T-helper 17 cell (primary cell): Measurements from ENCODE around the gene ALG1. TPM values are rescaled to one million over a fixed set of nuclear protein-coding genes. Genes with fewer than 3 reads are reported as not detected.
"Not testable (repeated sequence)": the region's sequence is repeated elsewhere in the genome, so short reads cannot be mapped to it uniquely, and the experiment has no call there.

ENCODE experiments used
- ATAC-seq: fragments of 150-1000 bp; cut with Tn5 transposase; 2 replicates; pipeline ENCODE4 v1.10.0; 2021; ENCODE audit warnings: mild to moderate bottlenecking, moderate library complexity
- DNase-seq, 3 donors: peaks; one replicate each; pipeline versions ENCODE4 v3.0.0 to v3.0.0-alpha.2; 2020 to 2021
- H3K9me3 ChIP-seq: one replicate; pipeline ENCODE4 v1.7.0; 2013; ENCODE audit warnings: low read length, mild to moderate bottlenecking; ENCODE audit not compliant: control insufficient read depth, poor library complexity, severe bottlenecking
- H3K27ac Mint-ChIP-seq: one replicate; pipeline ENCODE4 v1.8.0; 2022; ENCODE audit warnings: mild to moderate bottlenecking, moderate library complexity, mixed read lengths
- H3K27me3 Mint-ChIP-seq: one replicate; pipeline ENCODE4 v1.8.0; 2022; ENCODE audit warnings: mixed read lengths
- H3K36me3 Mint-ChIP-seq: one replicate; pipeline ENCODE4 v1.8.0; 2022; ENCODE audit warnings: low read depth, mixed read lengths
- H3K4me1 Mint-ChIP-seq: one replicate; pipeline ENCODE4 v1.8.0; 2022; ENCODE audit warnings: mild to moderate bottlenecking, mixed read lengths
- H3K4me3 Mint-ChIP-seq: one replicate; pipeline ENCODE4 v1.8.0; 2022; ENCODE audit warnings: mild to moderate bottlenecking, moderate library complexity, mixed read lengths
- total RNA-seq, 4 donors: library from RNA in 2 of 4; stranded (reverse) in 2 of 4; gene quantifications; one replicate each; pipeline ENCODE4 v1.2.3 and lab custom pipeline; 2022 to 2026

ALG1 gene
- total RNA-seq, 2 donors from 2014 or later: 10.0 to 10.3 TPM

DNA sequence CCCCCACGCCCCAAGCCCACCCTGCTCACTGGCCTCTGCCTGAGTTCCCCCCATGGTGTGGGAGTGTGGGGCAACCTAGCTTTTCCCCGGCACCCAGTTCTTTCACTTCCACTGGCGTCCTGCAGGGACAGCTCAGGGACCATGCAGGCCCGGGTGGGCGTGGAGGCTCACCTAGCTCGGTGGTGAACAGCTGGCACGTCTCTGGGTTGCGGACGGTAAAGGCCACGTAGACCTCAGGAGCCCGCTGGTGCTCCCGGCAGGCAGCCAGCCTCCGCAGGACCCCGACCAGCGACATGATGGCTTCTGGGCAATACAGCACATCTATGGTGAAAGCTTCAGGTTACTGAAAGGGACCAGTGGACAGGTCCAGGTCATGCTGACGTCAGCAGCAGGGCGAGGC lies 17.3 kb downstream of the ALG1 start:
- not testable (repeated sequence) for H3K27me3 Mint-ChIP-seq, DNase-seq, H3K36me3 Mint-ChIP-seq, ATAC-seq, H3K4me3 Mint-ChIP-seq, H3K27ac Mint-ChIP-seq, H3K4me1 Mint-ChIP-seq, H3K9me3 ChIP-seq

DNA sequence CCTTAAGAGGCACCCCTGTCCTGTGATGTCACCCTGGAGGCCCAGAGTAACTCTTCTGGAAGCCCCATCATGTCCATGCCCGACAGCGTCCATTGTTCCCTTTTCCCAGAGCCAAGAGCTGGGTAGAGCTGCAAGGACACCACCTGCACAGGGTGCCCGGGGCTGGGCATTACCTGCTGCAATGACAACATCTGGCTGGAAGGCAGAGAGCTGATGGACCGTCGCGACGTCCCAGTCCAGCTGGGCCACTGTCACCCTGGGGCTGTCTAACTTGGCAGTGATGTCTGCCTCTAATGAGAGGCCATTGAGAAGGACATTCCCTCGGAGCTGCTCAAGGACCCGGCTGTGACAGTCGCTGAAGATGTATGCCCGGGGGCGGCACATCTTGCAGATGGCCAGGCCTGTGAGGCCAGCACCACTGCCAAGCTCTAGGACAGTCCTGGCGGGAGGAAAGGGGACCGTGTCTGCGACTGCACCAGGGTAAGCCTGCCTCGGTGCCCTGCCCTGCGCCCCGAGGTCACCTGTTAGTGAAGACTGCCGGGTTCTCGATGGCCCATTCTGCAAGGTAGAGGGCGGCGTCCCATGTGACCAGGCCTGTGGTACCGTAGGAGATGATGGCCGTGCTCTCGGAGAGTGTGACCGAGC lies 18.4 kb downstream of the ALG1 start:
- H3K27me3 Mint-ChIP-seq, H3K4me1 Mint-ChIP-seq, ATAC-seq, H3K36me3 Mint-ChIP-seq, H3K4me3 Mint-ChIP-seq, DNase-seq, H3K27ac Mint-ChIP-seq, H3K9me3 ChIP-seq: not testable (repeated sequence)

DNA sequence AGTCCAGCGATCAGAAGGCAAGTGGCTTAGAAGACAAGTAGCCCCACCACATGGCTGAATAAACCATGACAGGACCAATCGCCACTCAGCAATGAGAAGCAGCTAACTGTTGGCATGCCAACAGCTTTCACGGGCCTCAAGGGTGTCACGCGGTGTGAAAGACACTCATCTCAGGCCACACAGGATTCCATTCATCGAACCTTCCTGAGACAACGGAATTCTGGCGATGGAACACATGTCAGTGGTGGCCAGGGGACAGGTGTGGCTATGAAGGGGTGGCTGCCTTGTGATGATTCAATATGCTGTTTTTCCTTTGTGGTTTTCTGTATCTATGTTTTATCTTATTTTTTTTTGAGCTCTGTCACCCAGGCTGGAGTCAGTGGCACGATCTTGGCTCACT lies 18.9 kb downstream of the ALG1 start:
- not testable (repeated sequence) for H3K4me3 Mint-ChIP-seq, H3K4me1 Mint-ChIP-seq, H3K27ac Mint-ChIP-seq, H3K9me3 ChIP-seq, H3K27me3 Mint-ChIP-seq, DNase-seq, ATAC-seq, H3K36me3 Mint-ChIP-seq

DNA sequence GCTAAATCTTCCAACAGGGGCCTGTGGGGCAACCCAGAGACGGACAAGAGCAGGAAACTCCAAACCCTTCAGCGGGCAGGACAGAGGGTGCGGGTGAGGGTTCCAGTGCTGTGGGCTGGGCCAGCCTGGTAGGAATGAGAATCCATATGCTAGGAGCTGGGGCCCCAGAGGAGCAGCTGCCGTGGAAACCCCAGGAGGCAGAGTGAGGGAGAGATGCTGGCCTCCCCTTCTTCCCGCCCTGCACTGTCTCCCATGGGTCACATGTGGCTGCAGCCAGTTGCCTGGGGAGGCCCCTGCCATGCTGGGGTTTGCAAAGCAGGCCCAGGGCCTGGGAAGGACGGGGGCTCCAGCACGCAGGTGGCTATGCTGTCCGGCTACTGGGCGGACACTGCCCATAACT lies 21.4 kb downstream of the ALG1 start:
- not testable (repeated sequence) for H3K4me1 Mint-ChIP-seq, H3K27ac Mint-ChIP-seq, DNase-seq, H3K4me3 Mint-ChIP-seq, H3K27me3 Mint-ChIP-seq, H3K36me3 Mint-ChIP-seq, ATAC-seq, H3K9me3 ChIP-seq

DNA sequence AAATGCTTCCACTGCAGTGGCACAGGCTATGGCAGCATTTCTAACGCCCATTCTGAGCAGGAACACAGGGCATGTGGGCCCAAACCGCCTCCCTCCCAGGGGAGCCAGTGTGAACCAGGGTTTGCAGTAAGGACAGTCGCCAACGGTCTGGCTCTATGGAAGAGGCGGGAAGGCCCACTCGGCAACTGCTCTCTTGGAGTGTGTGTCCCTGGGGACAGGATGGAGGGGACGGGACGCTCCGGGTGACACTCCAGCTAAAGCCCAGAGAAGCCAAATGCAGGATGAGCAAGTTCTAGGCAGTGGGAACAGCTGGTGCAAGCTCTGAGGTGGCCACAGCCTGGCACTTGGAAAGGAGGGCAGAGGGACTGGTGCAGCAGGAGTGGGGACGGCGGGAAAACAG lies 22.1 kb downstream of the ALG1 start:
- H3K4me3 Mint-ChIP-seq, H3K36me3 Mint-ChIP-seq, H3K27me3 Mint-ChIP-seq, H3K4me1 Mint-ChIP-seq, DNase-seq, H3K27ac Mint-ChIP-seq, H3K9me3 ChIP-seq, ATAC-seq: not testable (repeated sequence)

DNA sequence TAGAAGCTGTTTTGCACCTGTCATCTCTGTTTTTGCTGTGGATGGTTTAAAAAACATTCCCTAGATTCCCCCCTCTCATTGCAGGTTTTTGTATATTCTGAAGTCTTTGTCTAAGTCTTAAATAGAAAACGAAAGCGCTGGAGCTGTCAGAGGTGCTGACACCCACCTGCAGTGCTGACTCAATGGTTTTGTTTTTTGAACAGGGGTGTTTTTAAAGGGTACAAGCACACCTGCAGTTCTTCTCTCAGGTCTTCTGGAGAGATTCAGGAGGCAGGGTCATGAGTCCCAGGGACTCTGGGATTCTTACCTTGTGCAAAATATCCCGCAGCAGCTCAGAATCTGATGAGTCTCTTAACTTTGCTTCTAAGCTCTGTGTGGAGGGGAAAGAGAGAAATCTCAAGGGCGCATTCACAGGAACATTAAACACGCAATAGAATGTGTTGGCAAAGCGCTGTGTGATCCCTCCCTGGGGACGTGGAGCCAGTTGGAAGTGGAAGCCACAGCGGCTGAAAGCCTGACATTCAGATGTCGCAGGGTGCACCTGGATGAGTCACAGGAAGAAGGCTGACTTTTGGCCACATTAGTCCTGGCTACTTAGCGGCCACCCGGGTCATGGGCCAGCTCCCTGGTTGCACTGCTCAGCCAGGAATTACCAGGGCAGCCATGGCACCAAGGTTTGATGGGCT lies 23.6 kb downstream of the ALG1 start:
- not testable (repeated sequence) for H3K4me3 Mint-ChIP-seq, ATAC-seq, H3K4me1 Mint-ChIP-seq, H3K36me3 Mint-ChIP-seq, H3K27me3 Mint-ChIP-seq, H3K27ac Mint-ChIP-seq, H3K9me3 ChIP-seq, DNase-seq

DNA sequence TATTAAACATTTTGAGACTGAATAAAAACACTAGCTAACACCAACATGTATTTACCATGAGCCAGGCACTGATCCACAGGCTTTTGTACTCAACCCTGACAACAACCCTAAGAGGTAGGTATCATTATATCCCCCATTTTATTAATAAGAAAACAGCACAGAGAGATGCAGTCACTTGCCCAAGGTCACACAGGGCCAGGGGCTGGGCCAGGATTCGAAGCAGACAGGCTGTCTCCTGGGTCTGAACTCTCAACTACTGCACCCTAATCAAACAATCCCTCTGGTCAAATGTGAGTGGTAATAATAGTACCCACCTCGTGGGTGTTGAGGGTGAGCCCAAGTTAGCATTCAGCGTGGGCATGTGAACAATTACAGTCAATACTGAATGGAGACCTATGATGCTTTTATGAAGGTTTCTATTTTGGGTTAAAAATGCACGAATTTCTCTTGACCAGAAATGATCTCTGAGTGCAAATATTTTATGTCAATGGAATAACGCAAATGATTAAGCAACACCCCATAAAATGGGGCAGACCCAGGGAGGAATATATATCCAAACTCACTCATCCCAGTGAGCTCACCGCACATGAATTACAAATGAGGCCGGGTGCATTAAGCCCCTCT lies 24.9 kb downstream of the ALG1 start:
- H3K4me1 Mint-ChIP-seq: peaks cover 11% of the 10 kb centered on the region
- not testable (repeated sequence) for H3K36me3 Mint-ChIP-seq, DNase-seq, ATAC-seq, H3K27me3 Mint-ChIP-seq, H3K9me3 ChIP-seq
- peak overlapping the region; percentile 57 for H3K27ac Mint-ChIP-seq
- H3K4me3 Mint-ChIP-seq: peak overlapping the region; percentile 92

DNA sequence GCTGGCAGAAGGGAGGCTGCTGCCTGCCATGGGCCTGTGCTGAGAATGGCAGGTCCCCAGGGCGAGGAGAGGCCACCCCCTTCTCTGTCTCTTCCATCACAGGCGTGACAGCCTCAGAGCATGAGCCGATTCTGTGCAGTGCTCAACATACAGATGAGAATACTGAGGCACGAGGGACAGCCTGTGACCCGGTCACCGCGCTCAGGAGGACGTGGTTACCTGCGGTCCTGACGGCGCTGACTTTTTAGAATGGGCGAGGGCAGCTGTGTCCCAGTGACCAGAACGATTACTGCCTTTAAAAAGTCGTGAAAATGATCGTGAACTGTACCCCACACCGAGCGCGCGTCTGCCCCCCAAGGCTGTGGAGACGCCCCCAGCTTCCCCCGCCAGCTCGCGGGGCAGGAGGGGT lies 25.4 kb downstream of the ALG1 start:
- H3K4me3 Mint-ChIP-seq: peak overlapping the region; percentile 92
- not testable (repeated sequence) for ATAC-seq, H3K9me3 ChIP-seq, H3K27me3 Mint-ChIP-seq, H3K36me3 Mint-ChIP-seq
- peak; percentile 17 to 40 (median 18) for DNase-seq
- H3K27ac Mint-ChIP-seq: peak overlapping the region; percentile 57
- H3K4me1 Mint-ChIP-seq: peaks cover 11% of the 10 kb centered on the region

DNA sequence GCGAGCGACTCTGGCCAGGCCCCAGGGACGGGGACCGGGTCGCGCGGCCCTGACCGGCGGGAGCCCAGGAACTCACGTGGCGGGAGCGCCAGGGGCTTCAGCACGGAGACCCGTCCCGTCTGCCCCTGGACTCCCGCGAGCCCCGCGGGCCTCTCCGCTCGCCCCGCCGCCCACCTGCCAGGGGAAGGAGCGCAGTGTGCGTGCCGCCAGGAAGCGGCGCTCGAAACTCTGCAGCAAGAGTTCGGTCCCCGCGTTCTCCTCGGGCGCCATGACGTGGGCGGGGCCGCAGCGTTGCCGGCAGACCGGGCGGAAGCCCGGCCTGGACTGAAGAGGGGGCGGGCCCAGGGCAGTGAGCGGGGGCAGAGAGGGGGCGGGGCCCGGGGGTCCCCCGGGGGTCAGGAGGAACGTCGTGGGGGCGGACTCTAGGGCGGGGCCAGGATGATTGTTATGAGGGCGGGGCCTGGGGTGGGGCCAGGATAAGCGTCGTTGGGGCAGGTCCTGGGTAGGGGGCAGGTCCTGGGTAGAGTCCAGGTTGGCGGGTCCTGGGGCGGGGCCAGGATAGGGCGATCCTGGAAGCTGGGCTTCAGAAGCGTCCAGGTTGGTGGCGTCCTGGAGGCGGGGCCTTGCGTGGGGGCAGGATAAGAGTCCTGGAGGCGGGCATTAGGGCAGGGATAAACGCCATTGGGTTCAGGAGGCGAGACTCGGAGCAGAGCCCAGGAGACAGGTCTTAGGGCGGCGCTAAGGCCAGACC lies 26.0 kb downstream of the ALG1 start, which contains the start of gene EEF2KMT:
Gene EEF2KMT (minus strand): TSS at position 326 of the 751 bp plus-strand sequence. CDS start 56 bp downstream, at position 270.
- not testable (repeated sequence) for H3K27me3 Mint-ChIP-seq, H3K36me3 Mint-ChIP-seq, H3K9me3 ChIP-seq, H3K4me1 Mint-ChIP-seq
- peak within 1 kb of the TSS; percentile 57 for H3K27ac Mint-ChIP-seq
- H3K4me3 Mint-ChIP-seq: peak within 1 kb of the TSS; percentile 92
- peak; percentile 95 for ATAC-seq
- peak; percentile 57 to 90 (median 86) for DNase-seq

DNA sequence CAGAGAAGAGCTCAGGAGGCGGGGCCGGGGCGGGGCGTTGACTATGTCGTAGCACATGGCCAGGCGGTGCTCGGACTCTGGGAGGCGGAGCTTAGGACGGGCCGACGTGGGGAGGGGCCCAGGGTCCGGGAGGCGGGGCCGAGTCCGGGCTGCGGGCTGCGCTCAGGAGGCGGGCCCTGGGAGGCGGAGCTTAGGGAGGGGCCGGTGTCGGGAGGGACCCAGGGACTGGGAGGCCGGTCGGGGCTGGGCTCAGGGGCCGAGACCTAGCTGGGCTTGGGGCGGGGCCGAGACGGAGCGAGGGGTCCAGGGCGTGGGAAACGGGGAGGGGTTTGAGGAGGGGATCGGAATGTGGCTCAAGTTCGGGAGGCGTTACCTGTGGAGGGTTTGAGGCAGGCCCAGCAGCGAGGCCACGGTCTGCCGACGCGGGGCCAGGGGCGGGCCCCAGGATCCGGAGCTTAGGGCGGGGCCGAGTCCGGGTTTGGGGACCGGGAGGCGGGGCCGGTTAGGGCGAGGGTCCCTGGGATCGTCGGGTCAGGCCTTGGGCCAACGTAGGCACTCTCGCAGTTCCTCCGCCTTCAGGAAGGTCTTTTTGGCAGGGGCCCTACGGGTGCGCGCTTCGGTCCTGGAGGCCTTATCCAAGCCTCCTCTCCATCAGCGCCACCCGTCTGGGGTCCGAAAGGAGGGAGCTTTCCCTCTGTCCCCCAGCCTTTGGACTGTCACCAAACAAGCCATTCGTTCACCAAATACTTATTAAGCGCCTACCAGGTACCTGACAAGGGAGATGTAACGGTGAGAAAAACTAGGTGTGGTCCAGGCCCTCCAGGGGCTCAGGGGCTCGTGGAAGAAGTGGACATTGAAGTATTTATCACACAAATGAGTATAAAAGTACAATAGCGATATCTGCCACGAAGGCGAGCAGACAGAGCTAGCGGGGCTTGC lies 26.8 kb downstream of the ALG1 start:
- not testable (repeated sequence) for H3K9me3 ChIP-seq, ATAC-seq, H3K36me3 Mint-ChIP-seq, H3K27me3 Mint-ChIP-seq, H3K4me1 Mint-ChIP-seq
- Mint-ChIP-seq H3K4me3 (peak overlapping the region; percentile 92), H3K27ac (peak overlapping the region; percentile 57)
- peak; percentile 91 to 95 (median 93) for DNase-seq

DNA sequence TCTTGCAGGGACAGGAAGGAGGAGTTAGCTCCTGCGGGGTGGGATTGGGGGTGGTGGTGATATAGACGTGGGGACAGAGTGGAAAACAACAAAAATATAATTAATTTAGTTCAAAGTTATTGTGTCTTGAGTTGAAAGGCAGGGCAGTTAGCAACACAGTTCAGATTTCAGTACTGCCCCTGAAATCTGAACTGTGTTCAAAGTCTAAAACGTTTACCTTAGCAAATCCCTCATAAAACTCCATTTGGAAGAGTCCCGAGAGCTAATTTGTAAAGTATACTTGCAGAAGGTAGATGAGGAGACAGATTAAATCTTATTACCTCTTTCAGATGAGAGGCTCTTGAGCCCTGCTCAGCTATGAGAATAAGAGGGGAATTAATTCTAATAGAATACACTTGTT lies 27.5 kb downstream of the ALG1 start:
- not testable (repeated sequence) for H3K36me3 Mint-ChIP-seq, H3K27ac Mint-ChIP-seq

DNA sequence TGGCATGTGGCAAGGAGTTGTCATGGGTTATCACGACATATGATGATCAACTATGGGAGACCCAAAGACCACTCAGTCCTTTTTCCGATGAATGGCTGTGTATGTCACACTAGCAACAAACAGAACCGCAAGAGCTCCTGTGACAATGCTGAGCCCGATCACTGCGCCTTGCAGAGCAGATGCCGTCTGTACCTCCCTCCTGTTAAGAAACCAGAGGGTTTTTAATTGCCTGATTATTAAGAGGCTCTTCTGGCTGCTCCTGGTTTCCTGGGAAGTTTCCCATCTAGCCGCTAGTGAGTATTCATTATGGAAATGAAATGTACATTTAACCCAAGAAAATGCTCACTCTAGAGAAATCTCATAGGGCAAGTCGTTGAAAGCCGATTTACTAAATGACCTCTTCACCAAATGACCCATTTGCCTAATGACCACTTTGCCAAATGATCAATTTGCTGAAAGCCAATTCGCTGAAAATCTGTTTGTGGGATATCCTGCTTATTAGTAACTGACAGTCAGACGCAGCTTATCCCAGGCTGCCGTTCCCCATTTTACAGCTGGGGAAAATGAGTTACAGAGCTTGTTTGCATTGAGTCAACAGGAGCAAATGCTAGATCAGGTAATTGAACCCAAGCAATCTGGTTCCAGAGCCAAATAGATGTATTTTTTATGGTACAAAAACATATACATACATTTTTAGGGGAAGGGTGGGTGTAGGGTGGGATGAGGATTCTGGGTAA lies 31.8 kb downstream of the ALG1 start:
- H3K27ac Mint-ChIP-seq, DNase-seq, H3K36me3 Mint-ChIP-seq, H3K4me3 Mint-ChIP-seq, ATAC-seq, H3K27me3 Mint-ChIP-seq, H3K9me3 ChIP-seq, H3K4me1 Mint-ChIP-seq: not testable (repeated sequence)

More for the DNA sequence above, 27.5 kb downstream of the ALG1 start:
- H3K4me1 Mint-ChIP-seq, DNase-seq, H3K27me3 Mint-ChIP-seq, H3K9me3 ChIP-seq, H3K4me3 Mint-ChIP-seq, ATAC-seq: not testable (repeated sequence)
